GM23338 (cell line): Measurements from ENCODE around the gene NPHS2. TPM values are rescaled to one million over a fixed set of nuclear protein-coding genes. Genes with fewer than 3 reads are reported as not detected.

Source experiments
- ATAC-seq: fragments of 200-7000 bp; cut with Tn5 transposase; 3 replicates; pipeline ENCODE4 v1.9.1; 2020
- DNase-seq: peaks from one replicate; pipeline ENCODE4 v3.0.0-alpha.2; 2015; ENCODE audit warnings: low spot score
- H2AFZ ChIP-seq: fragments of 200-600 bp; sonication (generic); 2 replicates; pipeline ENCODE4 v1.8.0; 2016; ENCODE audit warnings: antibody characterized with exemption, mild to moderate bottlenecking, moderate library complexity
- H3F3A ChIP-seq: fragments of 200-600 bp; sonication (generic); replicated peaks from 2 replicates; pipeline ENCODE4 v1.8.0; 2017; ENCODE audit warnings: antibody characterized with exemption, mixed run types, low read depth
- H3K27ac ChIP-seq: fragments of 200-600 bp; sonication (generic); 2 replicates; pipeline ENCODE4 v1.6.1; 2016; ENCODE audit warnings: low read depth
- H3K27me3 ChIP-seq: fragments of 200-600 bp; sonication (generic); 2 replicates; pipeline ENCODE4 v1.8.0; 2016; ENCODE audit warnings: mild to moderate bottlenecking, mixed run types, moderate library complexity; ENCODE audit not compliant: insufficient read depth
- H3K36me3 ChIP-seq: fragments of 200-600 bp; sonication (generic); 2 replicates; pipeline ENCODE4 v1.8.0; 2016; ENCODE audit warnings: mild to moderate bottlenecking; ENCODE audit not compliant: insufficient read depth
- H3K4me1 ChIP-seq: fragments of 200-600 bp; sonication (generic); 2 replicates; pipeline ENCODE4 v1.8.0; 2016; ENCODE audit warnings: mild to moderate bottlenecking, moderate library complexity; ENCODE audit not compliant: insufficient read depth
- H3K4me2 ChIP-seq: fragments of 200-600 bp; sonication (generic); 2 replicates; pipeline ENCODE4 v1.7.1; 2017; ENCODE audit warnings: mixed run types
- H3K4me3 ChIP-seq: fragments of 200-600 bp; sonication (generic); 2 replicates; pipeline ENCODE4 v1.6.1; 2016; ENCODE audit warnings: mixed run types
- H3K79me2 ChIP-seq: fragments of 200-600 bp; sonication (generic); replicated peaks from 2 replicates; pipeline ENCODE4 v1.8.0; 2017; ENCODE audit warnings: mild to moderate bottlenecking; ENCODE audit not compliant: insufficient read depth
- H3K9me2 ChIP-seq: fragments of 200-600 bp; sonication (generic); 2 replicates; pipeline ENCODE4 v1.8.0; 2017; ENCODE audit not compliant: insufficient read depth
- H4K20me1 ChIP-seq: fragments of 200-600 bp; sonication (generic); replicated peaks from 2 replicates; pipeline ENCODE4 v1.8.0; 2017; ENCODE audit warnings: mild to moderate bottlenecking; ENCODE audit not compliant: insufficient read depth
- H3K27ac Mint-ChIP-seq: 2 replicates; pipeline ENCODE4 v1.8.0; 2020; ENCODE audit warnings: inconsistent platforms, mild to moderate bottlenecking, moderate library complexity, mixed read lengths
- H3K27me3 Mint-ChIP-seq: 3 replicates; pipeline ENCODE4 v1.8.0; 2022; ENCODE audit warnings: low read depth, mild to moderate bottlenecking, moderate library complexity, mixed read lengths, inconsistent platforms; ENCODE audit not compliant: insufficient read depth, poor library complexity
- H3K36me3 Mint-ChIP-seq: 3 replicates; pipeline ENCODE4 v1.8.0; 2021; ENCODE audit warnings: low read depth, mild to moderate bottlenecking, inconsistent platforms, moderate library complexity, mixed read lengths
- H3K4me1 Mint-ChIP-seq: 3 replicates; pipeline ENCODE4 v1.8.0; 2020; ENCODE audit warnings: mild to moderate bottlenecking, inconsistent platforms, mixed read lengths
- H3K4me3 Mint-ChIP-seq: 3 replicates; pipeline ENCODE4 v1.8.0; 2021; ENCODE audit warnings: moderate library complexity, mild to moderate bottlenecking, inconsistent platforms, mixed read lengths
- H3K9me3 Mint-ChIP-seq: 3 replicates; pipeline ENCODE4 v1.8.0; 2020; ENCODE audit warnings: moderate library complexity, mild to moderate bottlenecking, inconsistent platforms, mixed read lengths
- CREB1 ChIP-seq: fragments of 250-450 bp; sonication (Bioruptor Pico); IDR thresholded peaks from 2 replicates; pipeline ENCODE4 v1.5.0; 2020; ENCODE audit warnings: low read depth, mild to moderate bottlenecking, moderate library complexity
- CTCF ChIP-seq, 2 experiments: fragments of 200-600 bp in 1 of 2; sonication (generic) in 1 of 2; conservative IDR thresholded peaks; 2 replicates each; pipeline versions ENCODE4 v1.5.1 to v1.6.1; 2016 to 2017; ENCODE audit warnings: antibody characterized with exemption in 2 of 2, low read depth in 2 of 2, mild to moderate bottlenecking in 2 of 2, moderate library complexity in 1 of 2
- EZH2 ChIP-seq: fragments of 200-600 bp; sonication (generic); IDR thresholded peaks from one replicate; pipeline ENCODE4 v1.8.0; 2017; ENCODE audit warnings: antibody characterized with exemption, mild to moderate bottlenecking, low read depth; ENCODE audit not compliant: unreplicated experiment
- ZNF114 ChIP-seq: fragments of 250-450 bp; sonication (Bioruptor Pico); IDR thresholded peaks from 2 replicates; pipeline ENCODE4 v1.5.0; 2020; ENCODE audit warnings: mild to moderate bottlenecking, moderate library complexity
- ZNF462 ChIP-seq: fragments of 250-450 bp; sonication (Bioruptor Pico); IDR thresholded peaks from 2 replicates; pipeline ENCODE4 v1.5.0; 2020; ENCODE audit warnings: mild to moderate bottlenecking, moderate library complexity
- polyA plus RNA-seq: library from polyadenylated mRNA; unstranded; fragments of >200 nt; fragmentation: Nextera tagmentation; extraction: Ambion mirVana; gene quantifications from 2 replicates; pipeline ENCODE4 v1.2.1, GENCODE V29; 2016
- total RNA-seq: library from RNA; depleted of rRNA; stranded (reverse); fragments of >200 nt; shearing (Covaris generic); gene quantifications from 2 replicates; pipeline ENCODE4 v1.2.3, GENCODE V29; 2014

Gene NPHS2
- total and polyA plus RNA-seq, 2 experiments from 2014 or later = not detected

DNA sequence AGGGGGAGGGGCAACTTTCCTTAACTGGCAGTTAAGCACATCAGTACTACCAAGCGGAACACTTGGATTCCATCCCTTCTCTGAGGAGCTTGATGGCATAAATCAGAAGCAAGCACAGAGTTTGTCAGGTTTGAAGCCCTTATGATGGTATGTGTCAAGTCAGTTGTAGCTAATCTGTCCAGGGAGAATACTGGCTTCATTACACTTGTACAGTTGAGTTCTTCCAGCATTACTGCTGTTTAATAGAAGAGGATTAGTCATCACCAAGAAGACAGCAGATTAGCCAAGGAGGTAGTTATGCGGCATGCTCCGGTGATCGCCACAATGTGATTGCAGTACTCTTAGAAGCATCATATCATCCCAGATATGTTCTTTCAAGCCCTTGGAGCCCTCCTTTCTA lies 13.8 kb upstream of the NPHS2 start (continued):
- no peak for TF ChIP-seq ZNF462

GRCh38 chr1:179588425-179589024 lies 12.8 kb upstream of the NPHS2 start:
- Histone ChIP-seq H2AFZ (no peak overlapping the region), H3K36me3 (no peaks in the 10 kb centered on the region), H3K27me3 (peaks cover 85% of the 10 kb centered on the region), H3K9me2 (peaks cover 7% of the 10 kb centered on the region; the same call in 1 of the 2 replicates), H4K20me1 (no peaks in the 10 kb centered on the region), H3F3A (0 out of 2 replicates have a peak, but pooled peaks cover 9% of the 10 kb centered on the region), H3K27ac (no peak overlapping the region), H3K4me1 (peaks cover 4% of the 10 kb centered on the region; the same call in 1 of the 2 replicates), H3K79me2 (no peaks in the 10 kb centered on the region), H3K4me2 (no peak overlapping the region), H3K4me3 (no peak overlapping the region)
- Mint-ChIP-seq H3K27ac (no peak overlapping the region), H3K27me3 (peaks cover 47% of the 10 kb centered on the region), H3K4me1 (peaks cover 14% of the 10 kb centered on the region), H3K9me3 (peaks cover 6% of the 10 kb centered on the region; the same call in 1 of the 3 replicates), H3K4me3 (no peak overlapping the region), H3K36me3 (no peaks in the 10 kb centered on the region)
- DNase-seq = no peak
- no peak for ATAC-seq
- TF ChIP-seq CTCF (conservative IDR thresholded peaks at IDR 0.05; ENCODE audit: low read depth in 2 of 2) (no peak), EZH2 (no peak), ZNF114 (CRISPR knock-in tag) (no peak), CREB1 (CRISPR knock-in tag) (no peak), ZNF462 (no peak)
